HepG2 (cell line): Measurements from ENCODE around the gene VASN. TPM values are rescaled to one million over a fixed set of nuclear protein-coding genes. Genes with fewer than 3 reads are reported as not detected.
A peak's percentile ranks its signal among the peaks of the same experiment; 100 is the strongest.

ENCODE experiments used
- ARID5B ChIP-seq: IDR thresholded peaks from 2 replicates; pipeline ENCODE4 v1.4.0; 2020; ENCODE audit warnings: mild to moderate bottlenecking, missing genetic modification reagents
- ATF2 ChIP-seq: sonication (generic); formaldehyde crosslinking; IDR thresholded peaks from 2 replicates; pipeline ENCODE4 v1.4.0; 2020; ENCODE audit warnings: missing genetic modification reagents
- MAFG ChIP-seq: sonication (generic); formaldehyde crosslinking; IDR thresholded peaks from 2 replicates; pipeline ENCODE4 v1.5.1; 2020; ENCODE audit warnings: mild to moderate bottlenecking, missing genetic modification reagents
- SIX4 ChIP-seq: sonication (generic); formaldehyde crosslinking; IDR thresholded peaks from 2 replicates; pipeline ENCODE4 v1.4.0; 2020; ENCODE audit warnings: missing genetic modification reagents
- THAP7 ChIP-seq: sonication (generic); formaldehyde crosslinking; IDR thresholded peaks from 2 replicates; pipeline ENCODE4 v1.8.1; 2023; ENCODE audit warnings: mild to moderate bottlenecking, missing genetic modification reagents
- polyA plus RNA-seq, 8 experiments: library from polyadenylated mRNA; depleted of rRNA in 3 of 8; stranded (reverse) in 7 of 8; unstranded in 1 of 8; fragments of >200 nt; fragmentation: Illumina TruSeq in 4 of 8; extraction: Trizol in 4 of 8; gene quantifications; 2 replicates each; pipeline versions ENCODE4 v1.2.1 to v1.2.3, GENCODE V29; 2011 to 2016; ENCODE audit warnings: low read depth in 4 of 8, missing spikeins in 1 of 8, mixed read lengths in 1 of 8; ENCODE audit not compliant: insufficient read depth in 1 of 8
- total RNA-seq, 5 experiments: library from RNA; depleted of rRNA; stranded (reverse); fragments of >200 nt; fragmentation: Illumina TruSeq; extraction: Trizol; gene quantifications; 2 replicates each; pipeline ENCODE4 v1.2.3, GENCODE V29; 2016; ENCODE audit warnings: low read depth in 1 of 5

VASN gene
- total and polyA plus RNA-seq, 2 of the 13 experiments (the other 11 are each of a cell fraction or from before 2014, with no cell fraction given): 8.4 to 18.2 TPM

- TF ChIP-seq ATF2 (CRISPR knock-in tag): peak; percentile 99
- no peak for TF ChIP-seq THAP7 (CRISPR knock-in tag)
- no peak for TF ChIP-seq SIX4
- TF ChIP-seq MAFG: no peak
- peak; percentile 91 for TF ChIP-seq ARID5B
Observed at GRCh38 chr16:4345836-4346781, 25.5 kb upstream of the VASN start (continued).
